Psoas muscle (tissue), 8 donors: ENCODE measurements around the gene ARHGEF9. TPM values are rescaled to one million over a fixed set of nuclear protein-coding genes. Genes with fewer than 3 reads are reported as not detected.

ENCODE experiments used
- ATAC-seq, 4 donors: fragments of 200-7000 bp; cut with Tn5 transposase; one replicate each; pipeline ENCODE4 v1.9.1; 2020; ENCODE audit warnings: moderate library complexity in 3 of 4, mild to moderate bottlenecking in 2 of 4
- DNase-seq, 2 donors: peaks; one replicate each; pipeline ENCODE4 v3.0.0-alpha.2; 2020
- H3K27ac ChIP-seq: fragments of 200-600 bp; one replicate; pipeline ENCODE4 v1.8.0; 2022
- H3K27me3 ChIP-seq, 3 donors: fragments of 200-600 bp in 1 of 3; one replicate each; pipeline versions ENCODE4 v1.6.1 to v1.8.0; 2013 to 2022; ENCODE audit warnings: low read length in 2 of 3, mild to moderate bottlenecking in 2 of 3, moderate library complexity in 1 of 3; ENCODE audit not compliant: insufficient read depth in 3 of 3
- H3K36me3 ChIP-seq, 2 donors: fragments of 200-600 bp in 1 of 2; one replicate each; pipeline versions ENCODE4 v1.6.1 to v1.8.0; 2013 to 2022; ENCODE audit warnings: low read depth in 1 of 2, mild to moderate bottlenecking in 1 of 2, moderate library complexity in 1 of 2; ENCODE audit not compliant: insufficient read depth in 1 of 2
- H3K4me1 ChIP-seq: fragments of 200-600 bp; one replicate; pipeline ENCODE4 v1.8.0; 2022
- H3K4me3 ChIP-seq: fragments of 200-600 bp; one replicate; pipeline ENCODE4 v1.8.0; 2022; ENCODE audit warnings: mild to moderate bottlenecking
- H3K9me3 ChIP-seq: fragments of 200-600 bp; one replicate; pipeline ENCODE4 v1.8.0; 2022
- CTCF ChIP-seq: fragments of 200-600 bp; IDR thresholded peaks from one replicate; pipeline ENCODE4 v1.8.0; 2022; ENCODE audit warnings: antibody characterized with exemption
- WGBS, 3 donors: extraction: QIAGEN DNeasy Blood & Tissue Kit; methylation state at CpG; one replicate each; pipeline versions ENCODE4 v1.1.6 to v1.1.7; 2013; 5-methylcytosine and 5-hydroxymethylcytosine counted together
- intact Hi-C, 2 donors: fragments of 100-400 bp; cut with DNase I; formaldehyde crosslinking; loops; one replicate each; pipeline versions ENCODE4 v1.11.0 to v1.14.2; 2022
- polyA plus RNA-seq, 3 donors: library from polyadenylated mRNA; stranded (reverse); fragments of 200-250 nt; gene quantifications; one replicate each; pipeline ENCODE4 v1.2.3, GENCODE V29; 2013
- total RNA-seq, 4 donors: library from RNA; stranded (reverse); fragmentation: NEBNext Ultra II Directional in 2 of 4; extraction: Animal tissue kit (Norgen Biotek cat#: 25700) in 2 of 4; gene quantifications; one replicate each; pipeline versions ENCODE4 v1.2.1 to v1.2.4, GENCODE V29; 2021 to 2023
- donor health status: healthy with polysubstance abuse.
- donor health status: DM: no; HTN: no; CAD: no; lungs with moderate emphysema.
- donor health status: Bipolar disorder and iron deficiency.
- donor health status: healthy.
- donor health status: DM: yes; HTN: yes; CAD: no.
- donor health status: DM: no; HTN: no; CAD: no.
- donor health status: DM: no; HTN: no; CAD: no.
- donor health status: DM: yes; HTN: yes; CAD: no.

Gene ARHGEF9
- total and polyA plus RNA-seq, 7 donors: 1.6 to 9.4 (median 4.7) TPM

GRCh38 chrX:63737131-63737921 lies 47.7 kb downstream of the ARHGEF9 start:
- Histone ChIP-seq H3K9me3 (no peaks in the 10 kb centered on the region), H3K27me3 (peaks cover 0 to 14% (median 0%) of the 10 kb centered on the region in 3 donors), H3K4me3 (no peak overlapping the region), H3K27ac (no peak overlapping the region), H3K36me3 (no peaks in the 10 kb centered on the region), H3K4me1 (peaks cover 5% of the 10 kb centered on the region)
- 52 to 81% (median 78%) methylated on average over 3 of the region's 3 CpGs for WGBS, 3 donors
- TF ChIP-seq CTCF: no peak
- ATAC-seq: no peak
- DNase-seq: no peak
- intact Hi-C loops: no loop called here

DNA sequence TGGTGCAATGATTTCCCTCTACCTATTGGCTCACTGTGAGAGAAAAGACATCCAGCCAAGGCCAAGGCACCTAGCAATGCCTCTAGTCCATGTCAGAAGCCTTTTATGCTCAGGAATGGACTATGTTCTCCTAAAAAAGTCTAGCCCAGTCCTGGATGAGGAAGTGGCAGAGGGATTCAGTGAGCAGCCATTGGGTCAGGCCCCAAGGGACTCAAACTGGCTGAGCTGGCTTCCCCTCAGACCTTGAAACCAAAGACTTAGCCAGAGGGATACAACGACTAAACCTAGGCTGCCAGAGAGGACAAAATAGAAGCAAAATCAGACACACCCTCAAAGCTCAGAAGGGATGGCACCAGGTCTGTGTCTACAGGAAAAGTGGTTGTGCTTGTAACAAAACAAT lies 49.1 kb downstream of the ARHGEF9 start:
- H3K4me3 ChIP-seq: no peak overlapping the region
- 0 to 9% (median 4%) methylated on average over 1 of the region's 1 CpG for WGBS, 3 donors
- intact Hi-C loops: no loop called here

DNA sequence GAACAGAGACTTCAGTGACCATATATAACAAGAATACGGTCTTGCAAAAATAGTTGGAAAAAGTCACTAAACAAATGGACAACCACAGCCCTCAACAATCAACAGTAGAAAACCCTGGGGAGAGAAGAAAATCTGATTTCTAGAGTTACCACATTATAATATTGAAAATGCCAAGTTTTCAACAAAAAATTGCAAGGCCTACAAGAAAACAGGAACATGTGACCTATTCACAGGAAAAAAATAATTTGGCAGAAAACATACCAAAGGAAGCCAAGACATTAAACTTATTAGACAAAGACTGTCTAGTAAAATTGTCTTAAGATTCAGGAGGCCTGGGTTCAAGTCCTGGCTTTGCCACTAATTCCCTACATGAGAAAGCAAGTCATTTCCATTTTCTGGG lies 64.7 kb downstream of the ARHGEF9 start:
- no peak for DNase-seq
- Histone ChIP-seq H3K27ac (no peak overlapping the region), H3K4me3 (no peak overlapping the region), H3K9me3 (no peaks in the 10 kb centered on the region), H3K27me3 (peaks cover 0 to 5% (median 0%) of the 10 kb centered on the region in 3 donors), H3K4me1 (no peaks in the 10 kb centered on the region), H3K36me3 (no peaks in the 10 kb centered on the region)
- ATAC-seq: no peak
- no peak for TF ChIP-seq CTCF
- intact Hi-C loops: no loop called here
- WGBS, 3 donors: 67 to 84% (median 78%) methylated on average over 1 of the region's 1 CpG

More for the DNA sequence above, 49.1 kb downstream of the ARHGEF9 start:
- Histone ChIP-seq H3K36me3 (no peaks in the 10 kb centered on the region), H3K27ac (no peak overlapping the region), H3K4me1 (peaks cover 5% of the 10 kb centered on the region), H3K9me3 (no peaks in the 10 kb centered on the region), H3K27me3 (peaks cover 0 to 14% (median 0%) of the 10 kb centered on the region in 3 donors)
- DNase-seq (peak in 1 of 2 donors; percentile 56), ATAC-seq (peak in 2 of 4 donors; percentile 20 to 47)
- TF ChIP-seq CTCF: no peak

DNA sequence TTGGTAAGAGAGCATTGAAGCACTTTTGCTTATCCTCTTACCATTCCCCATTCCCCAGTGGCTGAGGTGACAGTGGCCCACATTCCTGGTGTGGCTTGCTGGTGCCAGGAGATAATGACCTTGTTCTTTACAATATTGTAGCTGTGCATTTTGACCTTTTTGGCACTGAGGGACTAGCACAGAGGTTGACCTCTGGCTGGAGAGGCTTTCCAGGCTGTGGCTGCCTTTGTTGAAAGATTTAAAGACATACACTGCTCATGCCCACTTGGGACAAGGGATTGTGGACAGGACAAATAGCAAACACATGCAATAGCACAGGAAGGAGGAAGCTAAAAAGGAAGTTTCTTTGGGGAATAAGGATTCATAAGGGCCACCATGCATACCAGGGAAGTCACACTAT lies 65.4 kb downstream of the ARHGEF9 start:
- no peak overlapping the region for H3K27ac ChIP-seq

More for the DNA sequence above, 65.4 kb downstream of the ARHGEF9 start:
- H3K36me3 ChIP-seq: no peaks in the 10 kb centered on the region
- no peaks in the 10 kb centered on the region for H3K4me1 ChIP-seq
- intact Hi-C loops: no loop called here
- no peaks in the 10 kb centered on the region for H3K9me3 ChIP-seq
- DNase-seq (no peak), ATAC-seq (no peak)
- H3K27me3 ChIP-seq: peaks cover 0 to 5% (median 0%) of the 10 kb centered on the region in 3 donors
- no peak for TF ChIP-seq CTCF
- no peak overlapping the region for H3K4me3 ChIP-seq
